ENCODE data around the gene SDCBP2. TPM values are rescaled to one million over a fixed set of nuclear protein-coding genes. Genes with fewer than 3 reads are reported as not detected.
A peak's percentile ranks its signal among the peaks of the same experiment; 100 is the strongest.

Gene SDCBP2
- total and polyA plus RNA-seq, 2 of the 13 experiments (the other 11 are each of a cell fraction or from before 2014, with no cell fraction given), result 1.2 to 2.4 TPM

DNA sequence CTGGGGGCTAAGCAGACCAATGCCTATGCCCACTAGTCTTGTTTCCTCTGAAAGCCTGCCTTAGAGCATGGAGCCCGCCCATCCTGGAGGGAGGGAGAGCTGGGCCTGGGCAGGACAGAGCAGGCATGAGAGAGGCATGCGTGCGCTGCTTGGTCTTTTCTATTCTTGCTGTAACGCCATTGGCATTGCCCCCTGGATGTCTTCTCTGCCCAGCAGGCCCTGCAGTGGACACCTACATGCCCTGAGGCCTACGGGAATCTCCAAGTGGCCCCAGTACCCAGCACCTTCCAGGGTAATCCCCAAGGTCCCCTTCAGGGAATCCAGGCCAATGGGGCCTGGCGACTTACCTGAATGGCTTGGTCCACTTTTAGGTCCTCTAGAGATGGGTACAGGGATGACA lies 8.9 kb downstream of the SDCBP2 start:
- no peak for DNase-seq (ENCODE audit: low spot score)
- H3K4me2 ChIP-seq (ENCODE audit: low read depth, low read length), result no peak overlapping the region
- H3K79me2 ChIP-seq (ENCODE audit: insufficient read depth, low read length), result no peaks in the 10 kb centered on the region
- intact Hi-C loops (cut with micrococcal nuclease; ENCODE audit: unreplicated experiment) (no loop called here), in situ Hi-C loops (cut with HindIII; ENCODE audit: extremely low pct_ligation_motif_present, low pct_unique_long_range_greater_than_20kb) (no loop called here)
- BruUV-seq (replicated peaks), result no TSS peak
- no peaks in the 10 kb centered on the region for H3K9me3 ChIP-seq (ENCODE audit: low read length)
- ATAC-seq, result no peak
- TF ChIP-seq ZNF546 (CRISPR knock-in tag; conservative IDR thresholded peaks at IDR 0.05) (0 out of 2 replicates have a peak, but pooled peaks have one; percentile 23), ZFY (CRISPR knock-in tag; IDR thresholded peaks at IDR 0.05) (no peak)
- H2AFZ ChIP-seq (ENCODE audit: low read length), result no peak overlapping the region
- WGBS (ENCODE audit: low lambda C conversion rate), result 70% methylated on average over 6 of the region's 6 CpGs
- H3K27me3 ChIP-seq (ENCODE audit: control insufficient read depth in 1 of 2, insufficient read depth in 2 of 2, low read length in 2 of 2), result no peaks in the 10 kb centered on the region; a peak in 1 of 5 replicates
- no peak overlapping the region for H3K4me3 ChIP-seq (replicated peaks in 1 of 3; ENCODE audit: insufficient read depth in 1 of 3, low read depth in 2 of 3, low read length in 3 of 3)
- POLR2A ChIA-PET, result no interaction called here
- H3K4me1 ChIP-seq (ENCODE audit: insufficient read depth, low read length), result peaks cover 38% of the 10 kb centered on the region
- no peak overlapping the region for H3K27ac ChIP-seq (ENCODE audit: extremely low read length, insufficient read depth, low read length)
- FAIRE-seq, result no peak
- H3K36me3 ChIP-seq (replicated peaks in 1 of 2; ENCODE audit: control insufficient read depth in 1 of 2, insufficient read depth in 2 of 2, low read length in 2 of 2), result no peaks in the 10 kb centered on the region
- H3K9ac ChIP-seq (ENCODE audit: insufficient read depth, low read depth, low read length), result no peak overlapping the region
- CTCF ChIA-PET (ENCODE audit: low intra/inter-chr PET ratio, low total read pairs), result no interaction called here
- H4K20me1 ChIP-seq (ENCODE audit: insufficient read depth, low read length), result no peaks in the 10 kb centered on the region

DNA sequence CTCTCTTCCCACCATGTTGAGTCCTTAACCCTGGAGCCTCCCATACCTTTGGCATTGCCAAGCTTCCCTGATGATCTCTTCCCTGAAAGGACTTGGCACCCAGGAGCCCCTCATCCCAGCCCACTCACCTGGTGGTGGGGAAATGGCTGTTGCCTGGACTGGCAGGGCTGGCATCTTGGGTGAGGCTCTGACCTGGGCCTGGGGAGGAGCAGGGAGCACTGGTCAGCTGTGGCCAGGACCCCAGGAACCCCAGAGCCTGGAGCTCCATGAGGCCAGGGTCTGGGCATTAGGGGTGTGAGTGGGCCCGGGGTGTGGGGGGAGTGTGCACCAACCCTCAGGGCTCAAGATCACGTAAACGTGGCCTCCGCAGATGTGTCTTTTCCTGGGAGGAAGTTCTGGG lies 9.5 kb downstream of the SDCBP2 start:
- no TSS peak for BruUV-seq (replicated peaks)
- ATAC-seq, result no peak
- no peak for DNase-seq (ENCODE audit: low spot score)
- Histone ChIP-seq H3K27ac (ENCODE audit: extremely low read length, insufficient read depth, low read length) (no peak overlapping the region), H3K27me3 (ENCODE audit: control insufficient read depth in 1 of 2, insufficient read depth in 2 of 2, low read length in 2 of 2) (no peaks in the 10 kb centered on the region; a peak in 1 of 5 replicates), H3K4me3 (replicated peaks in 1 of 3; ENCODE audit: insufficient read depth in 1 of 3, low read depth in 2 of 3, low read length in 3 of 3) (no peak overlapping the region), H3K9ac (ENCODE audit: insufficient read depth, low read depth, low read length) (no peak overlapping the region), H3K36me3 (replicated peaks in 1 of 2; ENCODE audit: control insufficient read depth in 1 of 2, insufficient read depth in 2 of 2, low read length in 2 of 2) (no peaks in the 10 kb centered on the region), H2AFZ (ENCODE audit: low read length) (no peak overlapping the region), H3K79me2 (ENCODE audit: insufficient read depth, low read length) (no peaks in the 10 kb centered on the region), H3K9me3 (ENCODE audit: low read length) (no peaks in the 10 kb centered on the region), H4K20me1 (ENCODE audit: insufficient read depth, low read length) (no peaks in the 10 kb centered on the region), H3K4me2 (ENCODE audit: low read depth, low read length) (no peak overlapping the region), H3K4me1 (ENCODE audit: insufficient read depth, low read length) (peaks cover 32% of the 10 kb centered on the region)
- intact Hi-C loops (cut with micrococcal nuclease; ENCODE audit: unreplicated experiment) (no loop called here), in situ Hi-C loops (cut with HindIII; ENCODE audit: extremely low pct_ligation_motif_present, low pct_unique_long_range_greater_than_20kb) (no loop called here)
- 59% methylated on average over 4 of the region's 4 CpGs for WGBS (ENCODE audit: low lambda C conversion rate)
- POLR2A ChIA-PET, result no interaction called here
- TF ChIP-seq ZBTB43 (CRISPR knock-in tag; conservative IDR thresholded peaks at IDR 0.05), result no peak
- TF ChIP-seq, protein P1, sequence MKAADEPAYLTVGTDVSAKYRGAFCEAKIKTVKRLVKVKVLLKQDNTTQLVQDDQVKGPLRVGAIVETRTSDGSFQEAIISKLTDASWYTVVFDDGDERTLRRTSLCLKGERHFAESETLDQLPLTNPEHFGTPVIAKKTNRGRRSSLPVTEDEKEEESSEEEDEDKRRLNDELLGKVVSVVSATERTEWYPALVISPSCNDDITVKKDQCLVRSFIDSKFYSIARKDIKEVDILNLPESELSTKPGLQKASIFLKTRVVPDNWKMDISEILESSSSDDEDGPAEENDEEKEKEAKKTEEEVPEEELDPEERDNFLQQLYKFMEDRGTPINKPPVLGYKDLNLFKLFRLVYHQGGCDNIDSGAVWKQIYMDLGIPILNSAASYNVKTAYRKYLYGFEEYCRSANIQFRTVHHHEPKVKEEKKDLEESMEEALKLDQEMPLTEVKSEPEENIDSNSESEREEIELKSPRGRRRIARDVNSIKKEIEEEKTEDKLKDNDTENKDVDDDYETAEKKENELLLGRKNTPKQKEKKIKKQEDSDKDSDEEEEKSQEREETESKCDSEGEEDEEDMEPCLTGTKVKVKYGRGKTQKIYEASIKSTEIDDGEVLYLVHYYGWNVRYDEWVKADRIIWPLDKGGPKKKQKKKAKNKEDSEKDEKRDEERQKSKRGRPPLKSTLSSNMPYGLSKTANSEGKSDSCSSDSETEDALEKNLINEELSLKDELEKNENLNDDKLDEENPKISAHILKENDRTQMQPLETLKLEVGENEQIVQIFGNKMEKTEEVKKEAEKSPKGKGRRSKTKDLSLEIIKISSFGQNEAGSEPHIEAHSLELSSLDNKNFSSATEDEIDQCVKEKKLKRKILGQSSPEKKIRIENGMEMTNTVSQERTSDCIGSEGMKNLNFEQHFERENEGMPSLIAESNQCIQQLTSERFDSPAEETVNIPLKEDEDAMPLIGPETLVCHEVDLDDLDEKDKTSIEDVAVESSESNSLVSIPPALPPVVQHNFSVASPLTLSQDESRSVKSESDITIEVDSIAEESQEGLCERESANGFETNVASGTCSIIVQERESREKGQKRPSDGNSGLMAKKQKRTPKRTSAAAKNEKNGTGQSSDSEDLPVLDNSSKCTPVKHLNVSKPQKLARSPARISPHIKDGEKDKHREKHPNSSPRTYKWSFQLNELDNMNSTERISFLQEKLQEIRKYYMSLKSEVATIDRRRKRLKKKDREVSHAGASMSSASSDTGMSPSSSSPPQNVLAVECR (CRISPR knock-in tag; IDR thresholded peaks at IDR 0.05; ENCODE audit: borderline replicate concordance), result 0 out of 2 replicates have a peak, but pooled peaks have one; percentile 26
- no peak for FAIRE-seq
- CTCF ChIA-PET (ENCODE audit: low intra/inter-chr PET ratio, low total read pairs), result no interaction called here
